ENCODE results near the gene SV2C. TPM values are rescaled to one million over a fixed set of nuclear protein-coding genes. Genes with fewer than 3 reads are reported as not detected.

SV2C gene
- total RNA-seq, 1 experiment from 2014 or later: not detected

DNA sequence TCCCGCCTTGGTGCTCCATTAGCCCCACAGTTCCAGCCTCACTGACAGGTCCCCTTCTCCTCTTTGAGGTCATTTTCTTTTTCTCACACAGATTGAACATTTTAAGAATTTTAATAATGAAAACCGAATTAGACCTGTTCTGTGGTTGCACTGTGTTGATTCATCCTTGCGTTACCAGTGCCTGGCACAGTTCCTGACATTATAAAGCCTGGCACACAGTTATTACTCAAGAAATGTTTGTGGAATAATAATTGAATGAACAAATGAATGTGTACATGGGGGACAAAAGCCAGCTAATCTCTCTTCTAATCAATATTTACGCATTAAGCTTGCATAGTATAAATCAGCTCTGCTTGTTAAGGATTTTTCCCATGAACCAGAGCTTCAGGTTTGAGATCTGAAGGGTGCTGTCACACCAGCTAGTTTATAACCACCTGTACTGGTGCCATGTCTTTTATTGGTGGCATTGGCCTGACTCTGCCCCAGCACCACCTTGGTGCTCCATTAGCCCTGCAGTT lies 80.0 kb downstream of the SV2C start (continued):
- TF ChIP-seq CEBPB (IDR thresholded peaks at IDR 0.05; ENCODE audit: low read depth): no peak
- TF ChIP-seq EGR1 (IDR thresholded peaks at IDR 0.05; ENCODE audit: low read depth): no peak
- TF ChIP-seq, protein P1, sequence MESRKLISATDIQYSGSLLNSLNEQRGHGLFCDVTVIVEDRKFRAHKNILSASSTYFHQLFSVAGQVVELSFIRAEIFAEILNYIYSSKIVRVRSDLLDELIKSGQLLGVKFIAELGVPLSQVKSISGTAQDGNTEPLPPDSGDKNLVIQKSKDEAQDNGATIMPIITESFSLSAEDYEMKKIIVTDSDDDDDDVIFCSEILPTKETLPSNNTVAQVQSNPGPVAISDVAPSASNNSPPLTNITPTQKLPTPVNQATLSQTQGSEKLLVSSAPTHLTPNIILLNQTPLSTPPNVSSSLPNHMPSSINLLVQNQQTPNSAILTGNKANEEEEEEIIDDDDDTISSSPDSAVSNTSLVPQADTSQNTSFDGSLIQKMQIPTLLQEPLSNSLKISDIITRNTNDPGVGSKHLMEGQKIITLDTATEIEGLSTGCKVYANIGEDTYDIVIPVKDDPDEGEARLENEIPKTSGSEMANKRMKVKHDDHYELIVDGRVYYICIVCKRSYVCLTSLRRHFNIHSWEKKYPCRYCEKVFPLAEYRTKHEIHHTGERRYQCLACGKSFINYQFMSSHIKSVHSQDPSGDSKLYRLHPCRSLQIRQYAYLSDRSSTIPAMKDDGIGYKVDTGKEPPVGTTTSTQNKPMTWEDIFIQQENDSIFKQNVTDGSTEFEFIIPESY (IDR thresholded peaks at IDR 0.05; ENCODE audit: extremely low read depth, insufficient replicate concordance, low read length): no peak
- TF ChIP-seq, protein P2, sequence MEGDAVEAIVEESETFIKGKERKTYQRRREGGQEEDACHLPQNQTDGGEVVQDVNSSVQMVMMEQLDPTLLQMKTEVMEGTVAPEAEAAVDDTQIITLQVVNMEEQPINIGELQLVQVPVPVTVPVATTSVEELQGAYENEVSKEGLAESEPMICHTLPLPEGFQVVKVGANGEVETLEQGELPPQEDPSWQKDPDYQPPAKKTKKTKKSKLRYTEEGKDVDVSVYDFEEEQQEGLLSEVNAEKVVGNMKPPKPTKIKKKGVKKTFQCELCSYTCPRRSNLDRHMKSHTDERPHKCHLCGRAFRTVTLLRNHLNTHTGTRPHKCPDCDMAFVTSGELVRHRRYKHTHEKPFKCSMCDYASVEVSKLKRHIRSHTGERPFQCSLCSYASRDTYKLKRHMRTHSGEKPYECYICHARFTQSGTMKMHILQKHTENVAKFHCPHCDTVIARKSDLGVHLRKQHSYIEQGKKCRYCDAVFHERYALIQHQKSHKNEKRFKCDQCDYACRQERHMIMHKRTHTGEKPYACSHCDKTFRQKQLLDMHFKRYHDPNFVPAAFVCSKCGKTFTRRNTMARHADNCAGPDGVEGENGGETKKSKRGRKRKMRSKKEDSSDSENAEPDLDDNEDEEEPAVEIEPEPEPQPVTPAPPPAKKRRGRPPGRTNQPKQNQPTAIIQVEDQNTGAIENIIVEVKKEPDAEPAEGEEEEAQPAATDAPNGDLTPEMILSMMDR (IDR thresholded peaks at IDR 0.05 in 2 of 3, conservative IDR thresholded peaks at IDR 0.05 in 1 of 3; ENCODE audit: borderline replicate concordance in 1 of 3, insufficient read depth in 1 of 3, low read depth in 2 of 3, low read length in 2 of 3): no peak
- TF ChIP-seq EZH2 (IDR thresholded peaks at IDR 0.05): no peak
- no peak for TF ChIP-seq ELF1 (IDR thresholded peaks at IDR 0.05; ENCODE audit: borderline replicate concordance, low read depth)

DNA sequence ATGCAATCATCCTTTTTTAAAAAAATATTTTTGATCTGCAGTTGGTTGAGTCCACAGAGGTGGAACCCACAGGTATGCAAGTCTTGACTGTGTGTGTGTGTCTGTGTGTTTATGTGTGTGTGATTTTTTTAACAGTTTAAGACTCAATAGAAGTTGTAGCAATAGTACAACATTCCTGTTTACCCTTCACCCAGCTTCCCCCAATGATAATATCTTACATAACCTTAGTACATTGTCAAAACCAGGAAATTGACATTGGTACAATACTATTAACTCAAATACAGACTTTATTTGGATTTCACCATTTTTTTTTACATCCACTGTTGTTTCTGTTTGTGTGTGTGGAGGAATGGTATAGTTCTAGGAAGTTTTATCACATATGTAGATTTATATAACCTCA lies 81.8 kb downstream of the SV2C start:
- Histone ChIP-seq H3K9me3 (ENCODE audit: control insufficient read depth in 1 of 2, insufficient read depth in 1 of 2, low read depth in 1 of 2, low read length in 2 of 2) (no peaks in the 10 kb centered on the region), H3K4me1 (ENCODE audit: control insufficient read depth in 1 of 2, insufficient read depth in 2 of 2, low read length in 2 of 2) (no peaks in the 10 kb centered on the region), H3K4me3 (replicated peaks in 1 of 2; ENCODE audit: low read depth in 1 of 2, low read length in 2 of 2) (no peak overlapping the region), H4K20me1 (ENCODE audit: insufficient read depth) (no peaks in the 10 kb centered on the region), H3K27me3 (ENCODE audit: insufficient read depth, low read length) (peaks cover 34% of the 10 kb centered on the region; the same call in 1 of the 2 replicates), H3K27ac (ENCODE audit: low read depth, low read length) (no peak overlapping the region), H3K9ac (ENCODE audit: low read length) (no peak overlapping the region), H3K36me3 (ENCODE audit: control insufficient read depth in 1 of 2, insufficient read depth in 2 of 2, low read length in 2 of 2) (no peaks in the 10 kb centered on the region), H3K9me2 (ENCODE audit: insufficient read depth) (no peaks in the 10 kb centered on the region), H3K4me2 (ENCODE audit: low read length) (no peak overlapping the region), H3K79me2 (ENCODE audit: insufficient read depth, low read length) (no peaks in the 10 kb centered on the region), H2AFZ (ENCODE audit: low read depth, low read length, poor library complexity, severe bottlenecking) (no peak overlapping the region)
- intact Hi-C loops (cut with micrococcal nuclease): no loop called here
- DNase-seq (ENCODE audit: low read depth, low spot score) (no peak), ATAC-seq (no peak)
- POLR2A ChIA-PET: no interaction called here
- BruUV-seq (replicated peaks): no TSS peak
- TF ChIP-seq ZNF274 (IDR thresholded peaks at IDR 0.05; ENCODE audit: low read depth, low read length): no peak
- no peak for TF ChIP-seq EZH2 (IDR thresholded peaks at IDR 0.05)
- no peak for TF ChIP-seq JUND (IDR thresholded peaks at IDR 0.05)
- no peak for TF ChIP-seq EGR1 (IDR thresholded peaks at IDR 0.05; ENCODE audit: low read depth)
- RAD21 ChIA-PET (ENCODE audit: low non-redundant PET in 1 of 2, low total read pairs in 2 of 2, uncharacterized antibody in 2 of 2, unreplicated experiment in 2 of 2): no interaction called here
- CTCF ChIA-PET: interaction anchor here (1.3 to 2.5 kb wide), 2 partner anchors 10 kb away, joined by 8 to 27 read pairs; no protein-coding TSS in a partner anchor

All from HCT116 (cell line).